GM06990 (cell line): ENCODE results near the gene SP6.

Experiments
- DNase-seq: peaks from one replicate; pipeline ENCODE4 v3.0.0-alpha.2; 2011; ENCODE audit not compliant: insufficient read length; ENCODE audit errors: extremely low read depth
- H3K27me3 ChIP-seq: replicated peaks from 2 replicates; pipeline ENCODE4 v1.6.0; 2011; ENCODE audit warnings: low read length; ENCODE audit not compliant: control insufficient read depth, insufficient read depth
- H3K36me3 ChIP-seq: 2 replicates; pipeline ENCODE4 v1.5.1; 2011; ENCODE audit warnings: low read length; ENCODE audit not compliant: control insufficient read depth, insufficient read depth
- H3K4me3 ChIP-seq: replicated peaks from 2 replicates; pipeline ENCODE4 v1.5.1; 2011; ENCODE audit warnings: low read depth, mild to moderate bottlenecking, control low read depth, low read length
- TF ChIP-seq, protein P1 (sequence below): IDR thresholded peaks from 2 replicates; pipeline ENCODE4 v1.5.1; 2011; ENCODE audit warnings: low read length, control low read depth, mild to moderate bottlenecking, inconsistent platforms; ENCODE audit not compliant: insufficient read depth, poor library complexity, severe bottlenecking

SP6 gene

GRCh38 chr17:47862621-47863440 is 11.9 kb upstream of the SP6 start:
- no peak for DNase-seq
- no peaks in the 10 kb centered on the region for H3K36me3 ChIP-seq
- H3K27me3 ChIP-seq = no peaks in the 10 kb centered on the region; the same call in 1 of the 2 replicates
- H3K4me3 ChIP-seq = no peak overlapping the region
- TF ChIP-seq, protein P1, sequence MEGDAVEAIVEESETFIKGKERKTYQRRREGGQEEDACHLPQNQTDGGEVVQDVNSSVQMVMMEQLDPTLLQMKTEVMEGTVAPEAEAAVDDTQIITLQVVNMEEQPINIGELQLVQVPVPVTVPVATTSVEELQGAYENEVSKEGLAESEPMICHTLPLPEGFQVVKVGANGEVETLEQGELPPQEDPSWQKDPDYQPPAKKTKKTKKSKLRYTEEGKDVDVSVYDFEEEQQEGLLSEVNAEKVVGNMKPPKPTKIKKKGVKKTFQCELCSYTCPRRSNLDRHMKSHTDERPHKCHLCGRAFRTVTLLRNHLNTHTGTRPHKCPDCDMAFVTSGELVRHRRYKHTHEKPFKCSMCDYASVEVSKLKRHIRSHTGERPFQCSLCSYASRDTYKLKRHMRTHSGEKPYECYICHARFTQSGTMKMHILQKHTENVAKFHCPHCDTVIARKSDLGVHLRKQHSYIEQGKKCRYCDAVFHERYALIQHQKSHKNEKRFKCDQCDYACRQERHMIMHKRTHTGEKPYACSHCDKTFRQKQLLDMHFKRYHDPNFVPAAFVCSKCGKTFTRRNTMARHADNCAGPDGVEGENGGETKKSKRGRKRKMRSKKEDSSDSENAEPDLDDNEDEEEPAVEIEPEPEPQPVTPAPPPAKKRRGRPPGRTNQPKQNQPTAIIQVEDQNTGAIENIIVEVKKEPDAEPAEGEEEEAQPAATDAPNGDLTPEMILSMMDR = no peak

DNA sequence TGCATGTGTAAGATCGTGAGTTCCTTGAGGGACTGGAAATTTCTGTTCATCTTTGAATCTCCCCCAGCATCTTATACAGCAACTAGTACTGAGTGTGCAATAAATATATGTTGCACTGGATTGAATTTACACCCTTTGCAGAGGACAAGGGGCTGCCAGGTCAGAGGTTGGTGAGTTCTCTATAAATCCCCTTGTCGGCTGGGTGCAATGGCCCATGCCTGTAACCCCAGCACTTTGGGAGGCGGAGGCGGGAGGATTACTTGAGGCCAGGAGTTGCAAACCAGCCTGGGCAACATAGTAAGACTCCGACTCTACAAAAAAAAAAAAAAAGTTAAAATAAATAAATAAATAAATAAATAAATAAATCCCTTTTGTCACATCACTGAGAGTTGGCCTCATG is 9.4 kb upstream of the SP6 start:
- Histone ChIP-seq H3K36me3 (no peaks in the 10 kb centered on the region), H3K27me3 (no peaks in the 10 kb centered on the region), H3K4me3 (no peak overlapping the region)
- TF ChIP-seq, protein P1 = no peak
- DNase-seq = no peak

- no peaks in the 10 kb centered on the region for H3K36me3 ChIP-seq
- DNase-seq = no peak
- TF ChIP-seq, protein P1 = no peak
- H3K4me3 ChIP-seq = no peak overlapping the region
- peaks cover 4% of the 10 kb centered on the region for H3K27me3 ChIP-seq
Observed at GRCh38 chr17:47857551-47858455, 6.8 kb upstream of the SP6 start.

- TF ChIP-seq, protein P1 = no peak
- Histone ChIP-seq H3K27me3 (peaks cover 4% of the 10 kb centered on the region), H3K36me3 (no peaks in the 10 kb centered on the region), H3K4me3 (no peak overlapping the region)
- DNase-seq = no peak
Observed at GRCh38 chr17:47856830-47857229, 5.9 kb upstream of the SP6 start.

- Histone ChIP-seq H3K4me3 (no peak overlapping the region), H3K27me3 (peaks cover 6% of the 10 kb centered on the region), H3K36me3 (no peaks in the 10 kb centered on the region)
- no peak for DNase-seq
- TF ChIP-seq, protein P1 = no peak
Observed at GRCh38 chr17:47855737-47856136, 4.8 kb upstream of the SP6 start.
